ENCODE measurements around the gene GPN1.

DNA sequence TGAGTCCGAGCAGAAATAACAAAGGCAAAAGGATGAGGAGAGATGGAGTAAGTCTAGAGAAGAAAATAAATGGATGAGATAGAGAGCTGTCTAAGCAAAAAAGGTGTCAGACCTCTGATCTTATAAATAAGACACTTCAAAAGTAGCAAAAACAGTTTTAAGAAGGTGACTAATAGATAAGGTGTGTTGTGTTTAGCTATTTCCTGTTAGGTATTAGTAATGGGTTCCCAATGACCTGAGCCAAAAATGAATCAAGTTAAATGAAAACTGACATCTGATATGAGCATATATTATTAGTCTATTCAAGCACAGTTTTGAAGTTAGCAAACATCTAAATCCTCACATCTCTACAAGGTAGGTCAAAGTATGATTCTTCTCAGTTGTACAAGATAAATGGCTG, 23.9 kb downstream of the GPN1 start:
- TF ChIP-seq, protein P1, sequence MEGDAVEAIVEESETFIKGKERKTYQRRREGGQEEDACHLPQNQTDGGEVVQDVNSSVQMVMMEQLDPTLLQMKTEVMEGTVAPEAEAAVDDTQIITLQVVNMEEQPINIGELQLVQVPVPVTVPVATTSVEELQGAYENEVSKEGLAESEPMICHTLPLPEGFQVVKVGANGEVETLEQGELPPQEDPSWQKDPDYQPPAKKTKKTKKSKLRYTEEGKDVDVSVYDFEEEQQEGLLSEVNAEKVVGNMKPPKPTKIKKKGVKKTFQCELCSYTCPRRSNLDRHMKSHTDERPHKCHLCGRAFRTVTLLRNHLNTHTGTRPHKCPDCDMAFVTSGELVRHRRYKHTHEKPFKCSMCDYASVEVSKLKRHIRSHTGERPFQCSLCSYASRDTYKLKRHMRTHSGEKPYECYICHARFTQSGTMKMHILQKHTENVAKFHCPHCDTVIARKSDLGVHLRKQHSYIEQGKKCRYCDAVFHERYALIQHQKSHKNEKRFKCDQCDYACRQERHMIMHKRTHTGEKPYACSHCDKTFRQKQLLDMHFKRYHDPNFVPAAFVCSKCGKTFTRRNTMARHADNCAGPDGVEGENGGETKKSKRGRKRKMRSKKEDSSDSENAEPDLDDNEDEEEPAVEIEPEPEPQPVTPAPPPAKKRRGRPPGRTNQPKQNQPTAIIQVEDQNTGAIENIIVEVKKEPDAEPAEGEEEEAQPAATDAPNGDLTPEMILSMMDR (IDR thresholded peaks at IDR 0.05), result no peak
- TF ChIP-seq POLR2A (IDR thresholded peaks at IDR 0.05), result no peak
